ENCODE data around the gene CHKA. TPM values are rescaled to one million over a fixed set of nuclear protein-coding genes. Genes with fewer than 3 reads are reported as not detected.

Gene CHKA
- total RNA-seq, 1 donor from 2014 or later, result 17.9 TPM

DNA sequence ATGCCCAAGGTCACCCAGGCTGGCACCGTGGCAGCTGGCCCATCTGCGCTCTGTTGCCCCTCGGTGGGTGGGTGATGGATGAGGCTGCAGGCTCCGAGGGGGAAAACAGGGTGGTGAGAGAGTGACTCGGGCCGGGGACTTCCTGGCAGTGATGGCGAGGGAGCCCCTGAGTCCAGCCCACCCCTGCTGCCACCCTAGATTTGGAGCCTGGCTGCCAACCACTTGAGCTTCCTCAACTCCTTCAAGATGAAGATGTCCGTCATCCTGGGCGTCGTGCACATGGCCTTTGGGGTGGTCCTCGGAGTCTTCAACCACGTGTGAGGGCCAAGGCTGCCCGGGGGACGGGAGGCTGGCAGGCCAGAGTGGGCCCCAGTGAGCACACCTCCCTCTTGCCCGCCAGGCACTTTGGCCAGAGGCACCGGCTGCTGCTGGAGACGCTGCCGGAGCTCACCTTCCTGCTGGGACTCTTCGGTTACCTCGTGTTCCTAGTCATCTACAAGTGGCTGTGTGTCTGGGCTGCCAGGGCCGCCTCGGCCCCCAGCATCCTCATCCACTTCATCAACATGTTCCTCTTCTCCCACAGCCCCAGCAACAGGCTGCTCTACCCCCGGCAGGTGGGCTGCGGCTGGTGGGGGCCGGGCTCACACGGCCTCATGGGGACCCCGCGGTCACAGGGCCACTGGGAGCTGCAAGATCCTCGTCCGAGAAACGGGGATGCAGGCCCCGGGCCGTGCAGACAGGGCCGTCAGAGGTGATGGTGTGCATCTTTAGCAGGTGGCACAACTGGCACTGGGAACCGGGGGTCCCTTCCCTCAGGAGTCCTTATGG, 72.3 kb downstream of the CHKA start:
- TF ChIP-seq, protein P1, sequence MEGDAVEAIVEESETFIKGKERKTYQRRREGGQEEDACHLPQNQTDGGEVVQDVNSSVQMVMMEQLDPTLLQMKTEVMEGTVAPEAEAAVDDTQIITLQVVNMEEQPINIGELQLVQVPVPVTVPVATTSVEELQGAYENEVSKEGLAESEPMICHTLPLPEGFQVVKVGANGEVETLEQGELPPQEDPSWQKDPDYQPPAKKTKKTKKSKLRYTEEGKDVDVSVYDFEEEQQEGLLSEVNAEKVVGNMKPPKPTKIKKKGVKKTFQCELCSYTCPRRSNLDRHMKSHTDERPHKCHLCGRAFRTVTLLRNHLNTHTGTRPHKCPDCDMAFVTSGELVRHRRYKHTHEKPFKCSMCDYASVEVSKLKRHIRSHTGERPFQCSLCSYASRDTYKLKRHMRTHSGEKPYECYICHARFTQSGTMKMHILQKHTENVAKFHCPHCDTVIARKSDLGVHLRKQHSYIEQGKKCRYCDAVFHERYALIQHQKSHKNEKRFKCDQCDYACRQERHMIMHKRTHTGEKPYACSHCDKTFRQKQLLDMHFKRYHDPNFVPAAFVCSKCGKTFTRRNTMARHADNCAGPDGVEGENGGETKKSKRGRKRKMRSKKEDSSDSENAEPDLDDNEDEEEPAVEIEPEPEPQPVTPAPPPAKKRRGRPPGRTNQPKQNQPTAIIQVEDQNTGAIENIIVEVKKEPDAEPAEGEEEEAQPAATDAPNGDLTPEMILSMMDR (conservative IDR thresholded peaks at IDR 0.05; ENCODE audit: low read depth, low read length), result no peak
- no peak overlapping the region for H3K4me3 ChIP-seq (ENCODE audit: low read depth, low read length)
- DNase-seq (ENCODE audit: low read depth), result no peak

DNA sequence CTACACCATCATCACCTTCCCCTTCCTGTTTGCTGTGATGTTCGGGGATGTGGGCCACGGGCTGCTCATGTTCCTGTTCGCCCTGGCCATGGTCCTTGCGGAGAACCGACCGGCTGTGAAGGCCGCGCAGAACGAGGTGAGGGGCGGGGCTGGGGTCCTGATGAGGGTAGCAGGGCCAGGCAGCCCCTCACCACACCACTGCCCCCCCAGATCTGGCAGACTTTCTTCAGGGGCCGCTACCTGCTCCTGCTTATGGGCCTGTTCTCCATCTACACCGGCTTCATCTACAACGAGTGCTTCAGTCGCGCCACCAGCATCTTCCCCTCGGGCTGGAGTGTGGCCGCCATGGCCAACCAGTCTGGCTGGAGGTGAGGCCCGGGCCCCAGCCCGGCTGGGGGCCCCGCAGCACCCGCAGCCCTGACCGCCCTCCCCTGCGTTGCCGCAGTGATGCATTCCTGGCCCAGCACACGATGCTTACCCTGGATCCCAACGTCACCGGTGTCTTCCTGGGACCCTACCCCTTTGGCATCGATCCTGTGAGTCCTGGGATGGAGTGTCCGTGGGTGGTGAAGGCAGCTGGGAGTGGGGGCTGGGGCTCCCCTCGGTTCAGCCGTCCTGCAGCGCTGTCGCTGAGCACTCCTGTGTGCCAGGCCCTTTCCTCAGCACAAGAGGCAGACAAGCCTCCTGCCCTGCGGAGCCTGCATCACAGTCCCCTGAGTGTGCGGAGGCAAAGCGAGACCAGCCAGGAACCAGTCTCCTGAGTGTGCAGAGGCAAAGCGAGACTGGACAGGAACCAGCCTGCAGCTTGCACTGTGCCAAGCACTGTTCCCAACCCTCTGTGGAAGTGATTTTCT, 73.5 kb downstream of the CHKA start:
- no peak for DNase-seq (ENCODE audit: low read depth)
- H3K4me3 ChIP-seq (ENCODE audit: low read depth, low read length), result no peak overlapping the region
- TF ChIP-seq, protein P1 (conservative IDR thresholded peaks at IDR 0.05; ENCODE audit: low read depth, low read length), result no peak

DNA sequence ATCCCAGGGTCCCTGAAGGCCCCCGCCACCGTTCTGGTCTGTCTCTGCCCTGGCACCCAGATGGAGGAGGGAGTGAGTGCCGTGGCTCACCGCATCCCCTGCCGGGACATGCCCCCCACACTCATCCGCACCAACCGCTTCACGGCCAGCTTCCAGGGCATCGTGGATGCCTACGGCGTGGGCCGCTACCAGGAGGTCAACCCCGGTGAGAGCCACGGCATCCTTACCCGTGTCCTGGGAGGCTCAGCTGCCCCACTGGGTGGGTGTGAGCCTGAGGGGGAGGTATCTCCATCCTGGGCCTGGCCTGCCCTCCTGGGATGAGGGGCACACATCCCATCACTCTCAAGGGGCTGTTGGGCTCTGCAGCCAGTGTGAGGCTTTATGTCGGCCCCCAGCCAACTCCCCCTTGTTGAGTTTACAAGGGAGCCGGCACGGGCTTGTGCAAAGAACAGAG, 76.3 kb downstream of the CHKA start:
- TF ChIP-seq, protein P1 (conservative IDR thresholded peaks at IDR 0.05; ENCODE audit: low read depth, low read length), result no peak

DNA sequence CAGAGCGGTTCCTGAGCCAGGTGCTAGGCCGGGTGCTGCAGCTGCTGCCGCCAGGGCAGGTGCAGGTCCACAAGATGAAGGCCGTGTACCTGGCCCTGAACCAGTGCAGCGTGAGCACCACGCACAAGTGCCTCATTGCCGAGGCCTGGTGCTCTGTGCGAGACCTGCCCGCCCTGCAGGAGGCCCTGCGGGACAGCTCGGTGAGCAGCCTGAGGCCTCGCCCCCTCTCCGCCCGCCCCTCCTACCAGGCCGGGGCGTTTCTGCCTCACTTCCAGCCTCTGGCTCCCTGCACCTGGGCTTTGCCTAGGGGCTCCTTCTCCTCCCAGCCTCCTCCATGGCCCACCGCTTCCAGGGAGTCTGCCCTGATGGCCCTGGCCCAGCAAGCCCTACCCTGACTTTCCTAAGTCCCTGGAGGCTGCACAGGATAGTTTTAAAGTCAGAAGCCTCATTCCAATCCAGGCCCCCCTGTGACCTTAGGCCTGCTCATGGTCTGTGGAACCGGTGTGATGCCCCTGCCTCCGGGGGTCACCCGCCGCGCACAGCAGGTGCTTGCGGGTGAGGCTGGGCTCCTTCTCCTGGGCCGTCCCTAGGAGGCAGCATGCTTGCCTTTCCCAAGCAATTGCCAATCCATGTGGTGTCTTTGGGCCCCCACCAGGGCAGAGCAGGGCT, 76.9 kb downstream of the CHKA start:
- TF ChIP-seq, protein P1 (conservative IDR thresholded peaks at IDR 0.05; ENCODE audit: low read depth, low read length), result no peak
- no peak for DNase-seq (ENCODE audit: low read depth)
- no peak overlapping the region for H3K4me3 ChIP-seq (ENCODE audit: low read depth, low read length)

More for the DNA sequence above, 76.3 kb downstream of the CHKA start:
- no peak for DNase-seq (ENCODE audit: low read depth)
- no peak overlapping the region for H3K4me3 ChIP-seq (ENCODE audit: low read depth, low read length)

DNA sequence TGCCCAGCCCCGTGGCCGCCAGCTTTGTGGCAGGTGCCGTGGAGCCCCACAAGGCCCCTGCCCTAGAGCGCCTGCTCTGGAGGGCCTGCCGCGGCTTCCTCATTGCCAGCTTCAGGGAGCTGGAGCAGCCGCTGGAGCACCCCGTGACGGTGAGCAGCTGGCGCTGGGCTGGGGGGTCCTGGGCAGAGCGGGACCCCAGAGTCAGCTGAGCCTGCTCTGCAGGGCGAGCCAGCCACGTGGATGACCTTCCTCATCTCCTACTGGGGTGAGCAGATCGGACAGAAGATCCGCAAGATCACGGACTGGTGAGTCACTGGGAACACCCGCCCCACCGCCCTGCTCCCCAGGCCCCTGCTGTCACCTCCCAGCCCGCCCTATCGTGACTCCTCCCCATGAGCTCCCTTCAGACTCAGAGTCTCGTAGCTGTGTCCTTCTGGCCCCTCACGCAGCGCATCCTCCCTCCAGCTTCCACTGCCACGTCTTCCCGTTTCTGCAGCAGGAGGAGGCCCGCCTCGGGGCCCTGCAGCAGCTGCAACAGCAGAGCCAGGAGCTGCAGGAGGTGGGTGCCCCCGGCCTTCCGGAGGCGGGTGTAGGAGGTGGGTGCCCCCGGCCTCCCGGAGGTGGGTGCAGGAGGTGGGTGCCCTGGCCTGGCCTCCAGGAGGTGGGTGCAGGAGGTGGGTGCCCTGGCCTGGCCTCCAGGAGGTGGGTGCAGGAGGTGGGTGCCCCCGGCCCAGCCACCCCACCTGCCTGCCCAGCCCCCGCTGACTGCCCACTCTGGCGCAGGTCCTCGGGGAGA, 77.6 kb downstream of the CHKA start:
- no peak overlapping the region for H3K4me3 ChIP-seq (ENCODE audit: low read depth, low read length)
- TF ChIP-seq, protein P1 (conservative IDR thresholded peaks at IDR 0.05; ENCODE audit: low read depth, low read length), result no peak
- no peak for DNase-seq (ENCODE audit: low read depth)

DNA sequence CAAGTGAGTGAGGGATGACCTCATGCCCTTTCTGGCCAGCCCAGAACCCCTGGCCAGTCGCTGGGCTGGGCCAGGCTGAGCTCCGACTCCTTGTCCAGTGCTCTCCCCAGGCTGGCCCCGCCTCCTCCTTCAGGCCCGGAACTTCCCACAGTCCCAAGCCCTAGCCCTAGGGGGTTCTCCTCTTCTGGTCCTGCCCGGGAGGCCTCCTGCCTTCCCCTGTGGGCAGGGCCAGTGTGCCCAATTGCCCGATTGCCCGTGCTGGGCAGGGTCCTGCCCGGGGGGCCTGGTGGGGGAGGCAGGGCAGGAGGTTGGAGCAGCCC, 78.2 kb downstream of the CHKA start:
- H3K4me3 ChIP-seq (ENCODE audit: low read depth, low read length), result no peak overlapping the region
- TF ChIP-seq, protein P1 (conservative IDR thresholded peaks at IDR 0.05; ENCODE audit: low read depth, low read length), result no peak
- DNase-seq (ENCODE audit: low read depth), result no peak
